Gastrocnemius medialis (tissue), 4 donors: ENCODE data around the gene PRDM5. TPM values are rescaled to one million over a fixed set of nuclear protein-coding genes. Genes with fewer than 3 reads are reported as not detected.

Experiments used
- ATAC-seq, 2 donors: fragments of 150-250 bp; one replicate each; pipeline ENCODE4 v1.9.1; 2016
- DNase-seq, 2 donors: peaks; one replicate each; pipeline ENCODE4 v3.0.0-alpha.2; 2019
- H3K27ac ChIP-seq, 4 donors: fragments of 200-600 bp; sonication (generic); 1 replicate in 1 of 4; 2 replicates in 3 of 4; pipeline ENCODE4 v1.5.1; 2016 to 2018; ENCODE audit warnings: mild to moderate bottlenecking in 2 of 4, moderate library complexity in 1 of 4
- H3K27me3 ChIP-seq, 3 donors: fragments of 200-600 bp; sonication (generic) in 2 of 3; 1 replicate in 1 of 3; 2 replicates in 2 of 3; pipeline versions ENCODE4 v1.5.1 to v1.6.0; 2016 to 2019; ENCODE audit warnings: mild to moderate bottlenecking in 1 of 3, moderate library complexity in 1 of 3
- H3K36me3 ChIP-seq, 2 donors: fragments of 200-600 bp; sonication (generic) in 1 of 2; one replicate each; pipeline ENCODE4 v1.5.1; 2017 to 2018
- H3K4me1 ChIP-seq, 2 donors: fragments of 200-600 bp; sonication (generic) in 1 of 2; one replicate each; pipeline ENCODE4 v1.5.1; 2016 to 2017; ENCODE audit warnings: mild to moderate bottlenecking in 2 of 2
- H3K4me3 ChIP-seq, 4 donors: fragments of 200-600 bp; sonication (generic) in 3 of 4; 1 replicate in 1 of 4; 2 replicates in 3 of 4; pipeline ENCODE4 v1.5.1; 2016 to 2019; ENCODE audit warnings: mild to moderate bottlenecking in 2 of 4
- H3K9me3 ChIP-seq, 3 donors: fragments of 200-600 bp; sonication (generic) in 2 of 3; 1 replicate in 1 of 3; 2 replicates in 2 of 3; pipeline ENCODE4 v1.5.1; 2016 to 2019
- CTCF ChIP-seq, 5 experiments: fragments of 450-650 bp in 3 of 5; fragments of 200-600 bp in 2 of 5; sonication (generic) in 2 of 5; IDR thresholded peaks in 4 of 5; conservative IDR thresholded peaks in 1 of 5; 1 replicate in 4 of 5; 2 replicates in 1 of 5; pipeline ENCODE4 v1.5.1; 2016 to 2019; ENCODE audit warnings: antibody characterized with exemption in 5 of 5, mild to moderate bottlenecking in 3 of 5, moderate library complexity in 3 of 5
- POLR2A ChIP-seq, 2 donors: fragments of 450-650 bp; IDR thresholded peaks; one replicate each; pipeline ENCODE4 v1.6.1; 2017; ENCODE audit warnings: antibody characterized with exemption in 2 of 2, mild to moderate bottlenecking in 2 of 2, moderate library complexity in 2 of 2
- in situ Hi-C, 4 donors: fragments of 200-750 bp; cut with MboI; loops; one replicate each; pipeline versions ENCODE4 v1.15.0 to v1.8.0; 2017; ENCODE audit warnings: low sequenced_read_pairs in 4 of 4
- intact Hi-C: fragments of 100-400 bp; cut with DNase I; formaldehyde crosslinking; loops from one replicate; pipeline ENCODE4 v1.15.1; 2023; ENCODE audit warnings: low total_unique reads
- total RNA-seq, 4 donors: library from RNA; depleted of rRNA; stranded (reverse); fragments of >200 nt; gene quantifications; one replicate each; pipeline versions ENCODE4 v1.1.0 to v1.2.3, GENCODE V29; 2016

The PRDM5 gene
- total RNA-seq, 4 donors from 2014 or later, result 1.3 to 2.3 (median 1.6) TPM

- no peaks in the 10 kb centered on the region for H3K27me3 ChIP-seq
- no peaks in the 10 kb centered on the region for H3K36me3 ChIP-seq
- no peak overlapping the region for H3K27ac ChIP-seq
- in situ Hi-C loops (no loop called here), intact Hi-C loops (no loop called here)
- ATAC-seq, result no peak
- TF ChIP-seq CTCF (IDR thresholded peaks at IDR 0.05 in 4 of 5, conservative IDR thresholded peaks at IDR 0.05 in 1 of 5) (no peak), POLR2A (IDR thresholded peaks at IDR 0.05) (no peak)
- H3K4me1 ChIP-seq, result peaks cover 0 to 3% of the 10 kb centered on the region in 2 donors
- H3K4me3 ChIP-seq, result no peak overlapping the region
- DNase-seq, result no peak
- H3K9me3 ChIP-seq, result no peaks in the 10 kb centered on the region
Measured at GRCh38 chr4:120871173-120871572, 51.4 kb downstream of the PRDM5 start.

GRCh38 chr4:120870279-120870673 is 52.2 kb downstream of the PRDM5 start:
- intact Hi-C loops, result no loop called here

GRCh38 chr4:120869613-120870278 is 52.8 kb downstream of the PRDM5 start:
- Histone ChIP-seq H3K27me3 (no peaks in the 10 kb centered on the region), H3K9me3 (no peaks in the 10 kb centered on the region), H3K36me3 (no peaks in the 10 kb centered on the region), H3K4me1 (peaks cover 0 to 3% of the 10 kb centered on the region in 2 donors), H3K27ac (no peak overlapping the region), H3K4me3 (no peak overlapping the region)
- in situ Hi-C loops (no loop called here), intact Hi-C loops (no loop called here)
- DNase-seq, result no peak
- TF ChIP-seq CTCF (IDR thresholded peaks at IDR 0.05 in 4 of 5, conservative IDR thresholded peaks at IDR 0.05 in 1 of 5), result no peak
- no peak for TF ChIP-seq POLR2A (IDR thresholded peaks at IDR 0.05)
- ATAC-seq, result no peak

More at GRCh38 chr4:120870279-120870673, 52.2 kb downstream of the PRDM5 start:
- no peaks in the 10 kb centered on the region for H3K9me3 ChIP-seq
- DNase-seq (no peak), ATAC-seq (no peak)
- no peak overlapping the region for H3K27ac ChIP-seq
- in situ Hi-C loops, result no loop called here
- no peaks in the 10 kb centered on the region for H3K27me3 ChIP-seq
- H3K36me3 ChIP-seq, result no peaks in the 10 kb centered on the region
- no peak overlapping the region for H3K4me3 ChIP-seq
- H3K4me1 ChIP-seq, result peaks cover 0 to 3% of the 10 kb centered on the region in 2 donors
- TF ChIP-seq POLR2A (IDR thresholded peaks at IDR 0.05), result no peak

GRCh38 chr4:120867506-120867905 is 55.0 kb downstream of the PRDM5 start:
- Histone ChIP-seq H3K9me3 (no peaks in the 10 kb centered on the region), H3K4me1 (peaks cover 0 to 3% of the 10 kb centered on the region in 2 donors), H3K36me3 (no peaks in the 10 kb centered on the region), H3K27ac (no peak overlapping the region), H3K27me3 (no peaks in the 10 kb centered on the region), H3K4me3 (no peak overlapping the region)
- no peak for ATAC-seq
- in situ Hi-C loops (no loop called here), intact Hi-C loops (no loop called here)
- no peak for DNase-seq
- TF ChIP-seq POLR2A (IDR thresholded peaks at IDR 0.05) (no peak), CTCF (IDR thresholded peaks at IDR 0.05 in 4 of 5, conservative IDR thresholded peaks at IDR 0.05 in 1 of 5) (no peak)

GRCh38 chr4:120865985-120866384 is 56.5 kb downstream of the PRDM5 start:
- no peak for ATAC-seq
- no peaks in the 10 kb centered on the region for H3K27me3 ChIP-seq
- no peak overlapping the region for H3K27ac ChIP-seq
- no peaks in the 10 kb centered on the region for H3K36me3 ChIP-seq
- no peak overlapping the region for H3K4me3 ChIP-seq
- no peaks in the 10 kb centered on the region for H3K9me3 ChIP-seq
- peaks cover 0 to 3% of the 10 kb centered on the region in 2 donors for H3K4me1 ChIP-seq
- intact Hi-C loops, result no loop called here
- no peak for DNase-seq
- no peak for TF ChIP-seq POLR2A (IDR thresholded peaks at IDR 0.05)
- no peak for TF ChIP-seq CTCF (IDR thresholded peaks at IDR 0.05 in 4 of 5, conservative IDR thresholded peaks at IDR 0.05 in 1 of 5)
- in situ Hi-C loops, result no loop called here
